Trophoblast cell (in vitro differentiated cells and primary cell): ENCODE results near the gene ARL4C.

Experiments used
- DNase-seq, 2 donors: peaks; one replicate each; pipeline ENCODE4 v3.0.0-alpha.2; 2016
- H2AFZ ChIP-seq: 2 replicates; pipeline ENCODE4 v1.6.1; 2013; ENCODE audit warnings: low read length, moderate library complexity, mild to moderate bottlenecking; ENCODE audit not compliant: insufficient read depth, poor library complexity
- H2AK5ac ChIP-seq: 2 replicates; pipeline ENCODE4 v1.6.1; 2013; ENCODE audit warnings: mild to moderate bottlenecking, low read length
- H2BK120ac ChIP-seq: 2 replicates; pipeline ENCODE4 v1.6.1; 2013; ENCODE audit warnings: low read length, mild to moderate bottlenecking, moderate library complexity; ENCODE audit not compliant: insufficient read depth, poor library complexity
- H2BK12ac ChIP-seq: 2 replicates; pipeline ENCODE4 v1.6.1; 2013; ENCODE audit warnings: mild to moderate bottlenecking, low read length, moderate library complexity
- H2BK5ac ChIP-seq: 2 replicates; pipeline ENCODE4 v1.6.1; 2013; ENCODE audit warnings: low read length, low read depth, moderate library complexity, mild to moderate bottlenecking; ENCODE audit not compliant: poor library complexity
- H3K14ac ChIP-seq: 2 replicates; pipeline ENCODE4 v1.6.1; 2013; ENCODE audit warnings: mild to moderate bottlenecking, low read length
- H3K18ac ChIP-seq: 2 replicates; pipeline ENCODE4 v1.6.1; 2013; ENCODE audit warnings: mild to moderate bottlenecking, low read length
- H3K23ac ChIP-seq: 2 replicates; pipeline ENCODE4 v1.6.1; 2013; ENCODE audit warnings: low read length
- H3K27ac ChIP-seq: 2 replicates; pipeline ENCODE4 v1.5.1; 2013; ENCODE audit warnings: low read depth, mild to moderate bottlenecking, inconsistent platforms, low read length, moderate library complexity
- H3K27me3 ChIP-seq: 2 replicates; pipeline ENCODE4 v1.6.1; 2013; ENCODE audit warnings: inconsistent platforms, mild to moderate bottlenecking, low read length, moderate library complexity; ENCODE audit not compliant: insufficient read depth
- H3K36me3 ChIP-seq, 2 experiments: 1 replicate in 1 of 2; 2 replicates in 1 of 2; pipeline ENCODE4 v1.6.1; 2013; ENCODE audit warnings: low read length in 2 of 2, mild to moderate bottlenecking in 2 of 2, moderate library complexity in 1 of 2; ENCODE audit not compliant: insufficient read depth in 2 of 2, control insufficient read depth in 1 of 2
- H3K4ac ChIP-seq: 2 replicates; pipeline ENCODE4 v1.6.1; 2013; ENCODE audit warnings: low read depth, mild to moderate bottlenecking, low read length, moderate library complexity
- H3K4me1 ChIP-seq, 2 experiments: 1 replicate in 1 of 2; 2 replicates in 1 of 2; pipeline ENCODE4 v1.6.1; 2013; ENCODE audit warnings: low read length in 2 of 2, mild to moderate bottlenecking in 2 of 2, moderate library complexity in 1 of 2; ENCODE audit not compliant: insufficient read depth in 2 of 2, control insufficient read depth in 1 of 2
- H3K4me2 ChIP-seq: 2 replicates; pipeline ENCODE4 v1.6.1; 2013; ENCODE audit warnings: inconsistent platforms, mild to moderate bottlenecking, low read length, moderate library complexity
- H3K4me3 ChIP-seq: 2 replicates; pipeline ENCODE4 v1.5.1; 2013; ENCODE audit warnings: mild to moderate bottlenecking, low read depth, low read length, inconsistent platforms
- H3K79me1 ChIP-seq: one replicate; pipeline ENCODE4 v1.6.1; 2013; ENCODE audit warnings: low read length
- H3K79me2 ChIP-seq: 2 replicates; pipeline ENCODE4 v1.6.1; 2013; ENCODE audit warnings: low read length, mild to moderate bottlenecking; ENCODE audit not compliant: control insufficient read depth, insufficient read depth, poor library complexity
- H3K9ac ChIP-seq: 2 replicates; pipeline ENCODE4 v1.6.1; 2013; ENCODE audit warnings: mild to moderate bottlenecking, low read length
- H3K9me3 ChIP-seq: 2 replicates; pipeline ENCODE4 v1.6.1; 2013; ENCODE audit warnings: low read depth, mild to moderate bottlenecking, control low read depth, inconsistent platforms, low read length; ENCODE audit not compliant: insufficient read depth
- H4K12ac ChIP-seq: 2 replicates; pipeline ENCODE4 v1.6.1; 2013; ENCODE audit warnings: low read depth, mild to moderate bottlenecking, low read length, moderate library complexity
- H4K8ac ChIP-seq: 2 replicates; pipeline ENCODE4 v1.6.1; 2013; ENCODE audit warnings: low read depth, mild to moderate bottlenecking, low read length, moderate library complexity
- H4K91ac ChIP-seq: one replicate; pipeline ENCODE4 v1.6.1; 2013; ENCODE audit warnings: low read depth, mild to moderate bottlenecking, low read length, moderate library complexity
- WGBS: extraction: QIAGEN DNeasy Blood & Tissue Kit; methylation state at CpG from one replicate; pipeline ENCODE4 v1.1.7; 2013; ENCODE audit warnings: missing lambda C conversion rate; ENCODE audit not compliant: insufficient read length, insufficient coverage; ENCODE audit errors: extremely low coverage; 5-methylcytosine and 5-hydroxymethylcytosine counted together

Gene ARL4C

DNA sequence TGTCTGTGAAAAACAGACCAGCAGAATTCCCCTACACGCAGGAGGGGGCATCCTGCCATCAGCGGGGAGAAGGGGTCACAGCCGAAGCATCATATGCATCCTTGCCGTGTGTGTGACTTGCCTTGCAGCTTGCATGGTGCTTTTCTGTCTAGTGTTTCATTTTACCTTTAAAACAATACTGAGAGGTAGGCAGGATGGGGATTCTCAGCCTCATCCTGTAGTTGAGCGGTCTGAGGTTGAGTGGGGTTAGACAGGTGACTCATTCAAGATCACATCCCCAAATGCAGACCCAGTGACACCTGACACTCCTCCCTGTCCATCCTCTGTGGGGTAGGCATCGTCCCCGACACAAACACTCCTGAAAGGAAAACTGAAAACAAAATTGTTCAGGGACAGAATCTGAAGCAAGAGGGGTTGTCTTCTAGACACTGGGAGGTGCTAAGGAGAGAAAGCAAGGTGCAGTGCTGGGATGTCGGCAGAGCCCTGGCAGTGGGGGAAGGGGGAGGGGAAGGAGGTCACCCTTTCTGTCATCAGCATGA, 7.9 kb downstream of the ARL4C start:
- H3K23ac ChIP-seq, result no peak overlapping the region
- no peaks in the 10 kb centered on the region for H3K36me3 ChIP-seq
- DNase-seq, result no peak
- H2BK5ac ChIP-seq, result no peak overlapping the region
- H3K27ac ChIP-seq, result no peak overlapping the region
- no peaks in the 10 kb centered on the region for H3K4me1 ChIP-seq
- H3K9me3 ChIP-seq, result peaks cover 1% of the 10 kb centered on the region
- no peak overlapping the region for H3K4me2 ChIP-seq
- H2AFZ ChIP-seq, result no peak overlapping the region
- H2BK12ac ChIP-seq, result no peak overlapping the region
- H4K91ac ChIP-seq, result no peak overlapping the region
- H2BK120ac ChIP-seq, result no peak overlapping the region
- H3K79me2 ChIP-seq, result no peaks in the 10 kb centered on the region
- WGBS, result no CpG with 5 or more reads among the region's 8 CpGs
- H3K18ac ChIP-seq, result no peak overlapping the region
- H3K4me3 ChIP-seq, result peak overlapping the region; percentile 47
- no peak overlapping the region for H2AK5ac ChIP-seq
- no peak overlapping the region for H4K8ac ChIP-seq
- H3K79me1 ChIP-seq, result no peaks in the 10 kb centered on the region
- H3K4ac ChIP-seq, result no peak overlapping the region
- H3K14ac ChIP-seq, result no peak overlapping the region
- H3K27me3 ChIP-seq, result no peaks in the 10 kb centered on the region
- H4K12ac ChIP-seq, result no peak overlapping the region
- no peak overlapping the region for H3K9ac ChIP-seq

DNA sequence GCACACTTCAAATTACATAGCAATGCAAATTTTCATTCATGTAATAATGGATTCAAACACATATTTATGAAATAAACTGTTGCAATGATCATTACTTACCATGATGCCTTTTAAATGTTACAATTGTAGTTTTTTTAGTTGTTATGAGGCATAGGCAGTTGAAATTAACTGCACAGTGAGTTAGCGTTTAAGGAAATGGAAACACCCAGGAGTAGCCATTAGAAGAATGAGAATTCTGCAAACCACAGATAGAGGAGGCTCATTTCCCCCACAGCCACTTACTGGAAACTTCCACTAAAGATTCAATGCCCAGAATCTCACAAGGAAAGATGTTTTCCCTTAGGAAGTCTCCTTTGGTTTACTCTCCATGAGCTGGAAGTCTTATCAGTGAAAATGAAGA, 8.4 kb downstream of the ARL4C start:
- H2AFZ ChIP-seq, result no peak overlapping the region
- no CpG with 5 or more reads among the region's 1 CpG for WGBS
- H3K79me2 ChIP-seq, result no peaks in the 10 kb centered on the region
- no peak overlapping the region for H3K18ac ChIP-seq
- H3K79me1 ChIP-seq, result no peaks in the 10 kb centered on the region
- DNase-seq, result no peak
- H3K27me3 ChIP-seq, result no peaks in the 10 kb centered on the region
- no peak overlapping the region for H4K91ac ChIP-seq
- H3K14ac ChIP-seq, result no peak overlapping the region
- no peak overlapping the region for H3K9ac ChIP-seq
- no peak overlapping the region for H3K27ac ChIP-seq
- no peak overlapping the region for H4K12ac ChIP-seq
- H3K9me3 ChIP-seq, result peaks cover 1% of the 10 kb centered on the region
- H3K4me1 ChIP-seq, result no peaks in the 10 kb centered on the region
- no peak overlapping the region for H3K23ac ChIP-seq
- no peak overlapping the region for H3K4ac ChIP-seq
- H2BK5ac ChIP-seq, result no peak overlapping the region
- no peaks in the 10 kb centered on the region for H3K36me3 ChIP-seq
- no peak overlapping the region for H3K4me2 ChIP-seq
- H2AK5ac ChIP-seq, result no peak overlapping the region
- no peak overlapping the region for H2BK120ac ChIP-seq
- H2BK12ac ChIP-seq, result no peak overlapping the region
- H4K8ac ChIP-seq, result no peak overlapping the region
- H3K4me3 ChIP-seq, result no peak overlapping the region

DNA sequence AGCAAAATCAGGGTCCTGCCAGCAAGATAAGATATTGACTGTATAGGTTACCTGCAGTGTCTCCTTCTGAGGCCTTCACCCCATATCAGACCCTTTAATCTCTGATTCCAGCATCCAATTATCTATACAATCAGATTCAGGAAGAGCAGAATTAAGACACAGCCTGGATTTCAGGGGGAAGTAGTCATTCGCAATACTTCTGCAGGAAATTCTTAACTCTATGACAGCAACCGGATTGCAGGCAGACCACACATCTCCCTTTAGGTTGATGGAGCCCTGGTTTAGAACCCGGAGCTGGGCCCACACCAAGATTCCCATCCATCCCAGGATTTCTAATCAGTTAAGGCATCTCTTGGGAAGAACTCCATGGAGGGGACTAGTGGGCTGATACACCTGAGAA, 9.5 kb downstream of the ARL4C start:
- Histone ChIP-seq H3K9me3 (peaks cover 1% of the 10 kb centered on the region), H3K79me2 (no peaks in the 10 kb centered on the region), H2BK12ac (no peak overlapping the region), H3K9ac (no peak overlapping the region), H3K27ac (no peak overlapping the region), H3K4ac (no peak overlapping the region), H2BK5ac (no peak overlapping the region), H3K27me3 (no peaks in the 10 kb centered on the region), H4K12ac (no peak overlapping the region), H2BK120ac (no peak overlapping the region), H3K4me1 (no peaks in the 10 kb centered on the region), H4K8ac (no peak overlapping the region), H3K14ac (no peak overlapping the region), H3K23ac (no peak overlapping the region), H3K79me1 (no peaks in the 10 kb centered on the region), H3K4me2 (no peak overlapping the region), H3K4me3 (no peak overlapping the region), H3K18ac (no peak overlapping the region), H3K36me3 (no peaks in the 10 kb centered on the region), H4K91ac (no peak overlapping the region), H2AK5ac (no peak overlapping the region), H2AFZ (no peak overlapping the region)
- no CpG with 5 or more reads among the region's 3 CpGs for WGBS
- no peak for DNase-seq

DNA sequence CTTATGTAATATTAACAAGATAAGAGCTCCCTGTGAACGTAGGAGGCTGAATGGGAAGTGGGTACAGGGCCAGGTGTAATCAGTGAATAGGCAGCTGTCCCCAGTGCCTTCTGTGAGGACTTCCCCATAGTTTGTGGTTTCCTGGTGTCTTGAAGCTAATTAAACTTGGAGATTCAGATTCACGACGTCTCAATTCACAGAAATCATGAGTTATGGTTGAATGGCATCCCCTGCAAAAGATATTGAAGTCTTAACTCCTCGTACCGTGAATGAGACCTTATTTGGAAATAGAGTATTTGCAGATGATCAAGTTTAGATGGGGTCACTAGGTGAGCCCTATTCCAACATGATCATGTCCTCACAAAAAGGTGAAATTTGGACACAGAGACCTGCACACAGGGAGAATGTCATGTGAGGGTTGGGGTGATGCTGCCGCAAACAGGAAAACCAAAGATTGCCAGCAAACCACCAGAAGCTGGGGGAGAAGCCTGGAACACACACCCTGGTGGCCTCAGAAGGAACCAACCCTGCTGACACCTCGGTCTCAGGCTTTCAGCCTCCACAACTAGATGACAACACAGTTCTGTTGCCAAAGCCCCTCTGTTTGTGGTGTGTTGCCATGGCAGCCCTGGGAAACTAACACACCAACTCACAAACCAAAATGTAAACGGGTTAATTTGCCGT, 13.2 kb downstream of the ARL4C start:
- no peak overlapping the region for H3K4ac ChIP-seq
- no peak overlapping the region for H3K23ac ChIP-seq
- DNase-seq, result no peak
- H3K4me3 ChIP-seq, result no peak overlapping the region
- no CpG with 5 or more reads among the region's 9 CpGs for WGBS
- H2BK12ac ChIP-seq, result no peak overlapping the region
- no peak overlapping the region for H4K91ac ChIP-seq
- H3K14ac ChIP-seq, result no peak overlapping the region
- H4K8ac ChIP-seq, result no peak overlapping the region
- H3K9ac ChIP-seq, result no peak overlapping the region
- H3K4me2 ChIP-seq, result no peak overlapping the region
- no peaks in the 10 kb centered on the region for H3K27me3 ChIP-seq
- no peak overlapping the region for H3K18ac ChIP-seq
- H3K9me3 ChIP-seq, result peaks cover 1% of the 10 kb centered on the region
- no peak overlapping the region for H2BK120ac ChIP-seq
- H2AFZ ChIP-seq, result no peak overlapping the region
- H4K12ac ChIP-seq, result no peak overlapping the region
- no peaks in the 10 kb centered on the region for H3K4me1 ChIP-seq
- H2BK5ac ChIP-seq, result no peak overlapping the region
- no peaks in the 10 kb centered on the region for H3K36me3 ChIP-seq
- no peak overlapping the region for H2AK5ac ChIP-seq
- H3K79me1 ChIP-seq, result no peaks in the 10 kb centered on the region
- no peaks in the 10 kb centered on the region for H3K79me2 ChIP-seq
- no peak overlapping the region for H3K27ac ChIP-seq
